H9 (cell line): ENCODE data around the gene AP3S2. TPM values are rescaled to one million over a fixed set of nuclear protein-coding genes. Genes with fewer than 3 reads are reported as not detected.
A peak's percentile ranks its signal among the peaks of the same experiment; 100 is the strongest.

Experiments used
- DNase-seq: peaks from one replicate; pipeline ENCODE4 v3.0.0-alpha.2; 2017
- H2AFZ ChIP-seq: one replicate; pipeline ENCODE4 v1.6.1; 2013; ENCODE audit warnings: mild to moderate bottlenecking, low read length, control low read depth, moderate library complexity
- H2AK5ac ChIP-seq: 2 replicates; pipeline ENCODE4 v1.6.1; 2013; ENCODE audit warnings: low read length, control low read depth, mixed read lengths; ENCODE audit not compliant: insufficient read length
- H2BK120ac ChIP-seq: one replicate; pipeline ENCODE4 v1.6.1; 2013; ENCODE audit warnings: low read depth, mild to moderate bottlenecking, low read length, control low read depth, inconsistent platforms; ENCODE audit not compliant: poor library complexity, severe bottlenecking
- H2BK12ac ChIP-seq: 2 replicates; pipeline ENCODE4 v1.6.1; 2013; ENCODE audit warnings: low read length, control low read depth, mixed read lengths, low read depth; ENCODE audit not compliant: insufficient read length
- H2BK15ac ChIP-seq: 2 replicates; pipeline ENCODE4 v1.6.1; 2013; ENCODE audit warnings: low read depth, low read length, control low read depth
- H2BK20ac ChIP-seq: one replicate; pipeline ENCODE4 v1.6.1; 2013; ENCODE audit warnings: low read depth, mild to moderate bottlenecking, low read length, control low read depth, inconsistent platforms; ENCODE audit not compliant: poor library complexity, severe bottlenecking
- H2BK5ac ChIP-seq: 2 replicates; pipeline ENCODE4 v1.6.1; 2013; ENCODE audit warnings: low read length, control low read depth, mixed read lengths; ENCODE audit not compliant: insufficient read length
- H3K14ac ChIP-seq: 2 replicates; pipeline ENCODE4 v1.6.1; 2013; ENCODE audit warnings: low read length, control low read depth; ENCODE audit not compliant: insufficient read depth
- H3K18ac ChIP-seq: 2 replicates; pipeline ENCODE4 v1.6.1; 2013; ENCODE audit warnings: low read depth, mild to moderate bottlenecking, mixed read lengths, low read length, control low read depth; ENCODE audit not compliant: insufficient read length
- H3K23ac ChIP-seq: 2 replicates; pipeline ENCODE4 v1.6.1; 2013; ENCODE audit warnings: low read length, control low read depth, mixed read lengths, low read depth; ENCODE audit not compliant: insufficient read length
- H3K23me2 ChIP-seq: 2 replicates; pipeline ENCODE4 v1.6.1; 2013; ENCODE audit warnings: low read depth, mild to moderate bottlenecking, mixed read lengths, low read length, control low read depth; ENCODE audit not compliant: insufficient read length, poor library complexity, severe bottlenecking
- H3K27ac ChIP-seq: 2 replicates; pipeline ENCODE4 v1.5.1; 2013; ENCODE audit warnings: low read length, control low read depth, mixed read lengths, low read depth; ENCODE audit not compliant: insufficient read length
- H3K27me3 ChIP-seq: 2 replicates; pipeline ENCODE4 v1.6.1; 2013; ENCODE audit warnings: low read length, control low read depth, inconsistent platforms; ENCODE audit not compliant: insufficient read depth
- H3K4ac ChIP-seq: 2 replicates; pipeline ENCODE4 v1.6.1; 2013; ENCODE audit warnings: low read depth, mild to moderate bottlenecking, control low read depth, inconsistent platforms, low read length, moderate library complexity
- H3K4me1 ChIP-seq: 2 replicates; pipeline ENCODE4 v1.6.1; 2013; ENCODE audit warnings: low read length, control low read depth, inconsistent platforms; ENCODE audit not compliant: insufficient read depth
- H3K4me2 ChIP-seq: 2 replicates; pipeline ENCODE4 v1.6.1; 2013; ENCODE audit warnings: low read length, control low read depth, mixed read lengths; ENCODE audit not compliant: insufficient read length, insufficient read depth
- H3K56ac ChIP-seq: 2 replicates; pipeline ENCODE4 v1.6.1; 2013; ENCODE audit warnings: low read depth, mild to moderate bottlenecking, mixed read lengths, low read length, control low read depth; ENCODE audit not compliant: insufficient read length
- H3K79me1 ChIP-seq: 2 replicates; pipeline ENCODE4 v1.6.1; 2013; ENCODE audit warnings: low read depth, mild to moderate bottlenecking, moderate library complexity, low read length, control low read depth, inconsistent platforms; ENCODE audit not compliant: insufficient read depth, poor library complexity, severe bottlenecking
- H3K79me2 ChIP-seq: 2 replicates; pipeline ENCODE4 v1.6.1; 2013; ENCODE audit warnings: low read length, control low read depth, inconsistent platforms; ENCODE audit not compliant: insufficient read depth
- H3K9ac ChIP-seq: 2 replicates; pipeline ENCODE4 v1.6.1; 2013; ENCODE audit warnings: low read length, control low read depth, mixed read lengths; ENCODE audit not compliant: insufficient read length; ENCODE audit errors: extremely low read depth
- H3K9me3 ChIP-seq: one replicate; pipeline ENCODE4 v1.6.1; 2013; ENCODE audit warnings: low read depth, low read length, inconsistent platforms; ENCODE audit not compliant: control insufficient read depth
- H3T11ph ChIP-seq: one replicate; pipeline ENCODE4 v1.6.1; 2013; ENCODE audit warnings: mild to moderate bottlenecking, low read length, control low read depth, inconsistent platforms
- H4K20me1 ChIP-seq: one replicate; pipeline ENCODE4 v1.6.1; 2013; ENCODE audit not compliant: control insufficient read depth, insufficient read length, insufficient read depth
- H4K5ac ChIP-seq: 2 replicates; pipeline ENCODE4 v1.6.1; 2013; ENCODE audit warnings: low read depth, mild to moderate bottlenecking, mixed read lengths, low read length, control low read depth; ENCODE audit not compliant: insufficient read length
- H4K8ac ChIP-seq: replicated peaks from 2 replicates; pipeline ENCODE4 v1.6.1; 2013; ENCODE audit warnings: low read length, control low read depth, mixed read lengths, low read depth; ENCODE audit not compliant: insufficient read length
- H4K91ac ChIP-seq: 2 replicates; pipeline ENCODE4 v1.6.1; 2013; ENCODE audit warnings: low read depth, mild to moderate bottlenecking, moderate library complexity, mixed read lengths, low read length, control low read depth; ENCODE audit not compliant: insufficient read length
- H3K27ac Mint-ChIP-seq, 3 experiments: 2 replicates in 2 of 3; 3 replicates in 1 of 3; pipeline ENCODE4 v1.8.0; 2020 to 2021; ENCODE audit warnings: mixed read lengths in 3 of 3, mild to moderate bottlenecking in 1 of 3, moderate library complexity in 1 of 3
- H3K27me3 Mint-ChIP-seq: 2 replicates; pipeline ENCODE4 v1.8.0; 2021; ENCODE audit warnings: low read depth, mild to moderate bottlenecking, moderate library complexity, mixed read lengths
- H3K36me3 Mint-ChIP-seq, 3 experiments: 2 replicates in 2 of 3; 3 replicates in 1 of 3; pipeline ENCODE4 v1.8.0; 2020 to 2021; ENCODE audit warnings: low read depth in 3 of 3, mixed read lengths in 3 of 3; ENCODE audit not compliant: insufficient read depth in 1 of 3
- H3K4me1 Mint-ChIP-seq, 2 experiments: 2 replicates each; pipeline ENCODE4 v1.8.0; 2020; ENCODE audit warnings: mixed read lengths in 2 of 2
- H3K4me3 Mint-ChIP-seq, 2 experiments: 2 replicates in 1 of 2; 3 replicates in 1 of 2; pipeline ENCODE4 v1.8.0; 2020 to 2021; ENCODE audit warnings: mild to moderate bottlenecking in 2 of 2, mixed read lengths in 2 of 2, moderate library complexity in 1 of 2
- H3K9me3 Mint-ChIP-seq, 2 experiments: 2 replicates in 1 of 2; 3 replicates in 1 of 2; pipeline ENCODE4 v1.8.0; 2020; ENCODE audit warnings: mild to moderate bottlenecking in 2 of 2, mixed read lengths in 2 of 2, moderate library complexity in 1 of 2
- CTCF ChIP-seq: fragments of 200-600 bp; sonication (generic); conservative IDR thresholded peaks from 3 replicates; pipeline ENCODE4 v1.8.0; 2021; ENCODE audit warnings: antibody characterized with exemption, mild to moderate bottlenecking
- WGBS: extraction: QIAGEN DNeasy Blood & Tissue Kit; methylation state at CpG from one replicate; pipeline ENCODE4 v1.1.7; 2013; ENCODE audit warnings: missing lambda C conversion rate, low lambda C conversion rate, mixed read lengths; ENCODE audit not compliant: insufficient read length; ENCODE audit errors: extremely low coverage; 5-methylcytosine and 5-hydroxymethylcytosine counted together
- total RNA-seq: library from RNA; stranded (reverse); gene quantifications from 2 replicates; pipeline ENCODE4 v1.2.1, GENCODE V29; 2021

The AP3S2 gene
- total RNA-seq, 1 experiment from 2014 or later: 33.9 TPM

GRCh38 chr15:89852342-89852995, 41.3 kb downstream of the AP3S2 start:
- no peak overlapping the region for H2BK12ac ChIP-seq
- no peak for TF ChIP-seq CTCF
- H4K20me1 ChIP-seq: no peaks in the 10 kb centered on the region
- H3K27ac ChIP-seq: no peak overlapping the region
- H4K91ac ChIP-seq: no peak overlapping the region
- 0 out of 7 replicates have a peak overlapping the region, but pooled peaks of 1 of the 3 experiments have one; percentile 41 for H3K27ac Mint-ChIP-seq
- no peak overlapping the region for H2BK120ac ChIP-seq
- H3K23ac ChIP-seq: no peak overlapping the region
- no peak overlapping the region for H4K5ac ChIP-seq
- H3K79me1 ChIP-seq: no peaks in the 10 kb centered on the region
- no peak overlapping the region for H3K4me2 ChIP-seq
- H3K23me2 ChIP-seq: no peaks in the 10 kb centered on the region
- H3K36me3 Mint-ChIP-seq: peaks cover 26 to 57% (median 46%) of the 10 kb centered on the region in 3 experiments
- no peak for DNase-seq
- H3K9me3 ChIP-seq: no peaks in the 10 kb centered on the region
- no peak overlapping the region for H3K4ac ChIP-seq
- no peak overlapping the region for H2BK5ac ChIP-seq
- H3K79me2 ChIP-seq: no peaks in the 10 kb centered on the region
- no peaks in the 10 kb centered on the region; the same call in 1 of the 2 replicates for H3K27me3 Mint-ChIP-seq
- no peak overlapping the region for H4K8ac ChIP-seq
- H3K56ac ChIP-seq: no peak overlapping the region
- no peaks in the 10 kb centered on the region for H3K4me1 ChIP-seq
- H2BK15ac ChIP-seq: no peak overlapping the region
- no peaks in the 10 kb centered on the region for H3K4me1 Mint-ChIP-seq
- no peak overlapping the region for H2AK5ac ChIP-seq
- no peaks in the 10 kb centered on the region for H3K27me3 ChIP-seq
- H3K18ac ChIP-seq: no peak overlapping the region
- H3K4me3 Mint-ChIP-seq: no peak overlapping the region
- H3K14ac ChIP-seq: no peak overlapping the region
- no peak overlapping the region for H3T11ph ChIP-seq
- H2AFZ ChIP-seq: no peak overlapping the region
- no peak overlapping the region for H2BK20ac ChIP-seq
- H3K9ac ChIP-seq: peak overlapping the region; percentile 1
- no CpG with 5 or more reads among the region's 3 CpGs for WGBS
- H3K9me3 Mint-ChIP-seq: peaks cover 10 to 15% of the 10 kb centered on the region in 2 experiments
